Activated naive CD4-positive, alpha-beta T cell treated with anti-CD3 and anti-CD28 coated beads, Interleukin-2, amount 10 ng/mL, durations not matched to agents 5 hours and 36 hours (primary cell): ENCODE data around the gene CACNA1E. TPM values are rescaled to one million over a fixed set of nuclear protein-coding genes. Genes with fewer than 3 reads are reported as not detected.

Experiments used
- total RNA-seq, 2 experiments: library from RNA; stranded (reverse); gene quantifications; one replicate each; pipeline ENCODE4 v1.2.3, GENCODE V29; 2021

Gene CACNA1E
- total RNA-seq, result under 1 TPM; 0.02 to 0.05 TPM

DNA sequence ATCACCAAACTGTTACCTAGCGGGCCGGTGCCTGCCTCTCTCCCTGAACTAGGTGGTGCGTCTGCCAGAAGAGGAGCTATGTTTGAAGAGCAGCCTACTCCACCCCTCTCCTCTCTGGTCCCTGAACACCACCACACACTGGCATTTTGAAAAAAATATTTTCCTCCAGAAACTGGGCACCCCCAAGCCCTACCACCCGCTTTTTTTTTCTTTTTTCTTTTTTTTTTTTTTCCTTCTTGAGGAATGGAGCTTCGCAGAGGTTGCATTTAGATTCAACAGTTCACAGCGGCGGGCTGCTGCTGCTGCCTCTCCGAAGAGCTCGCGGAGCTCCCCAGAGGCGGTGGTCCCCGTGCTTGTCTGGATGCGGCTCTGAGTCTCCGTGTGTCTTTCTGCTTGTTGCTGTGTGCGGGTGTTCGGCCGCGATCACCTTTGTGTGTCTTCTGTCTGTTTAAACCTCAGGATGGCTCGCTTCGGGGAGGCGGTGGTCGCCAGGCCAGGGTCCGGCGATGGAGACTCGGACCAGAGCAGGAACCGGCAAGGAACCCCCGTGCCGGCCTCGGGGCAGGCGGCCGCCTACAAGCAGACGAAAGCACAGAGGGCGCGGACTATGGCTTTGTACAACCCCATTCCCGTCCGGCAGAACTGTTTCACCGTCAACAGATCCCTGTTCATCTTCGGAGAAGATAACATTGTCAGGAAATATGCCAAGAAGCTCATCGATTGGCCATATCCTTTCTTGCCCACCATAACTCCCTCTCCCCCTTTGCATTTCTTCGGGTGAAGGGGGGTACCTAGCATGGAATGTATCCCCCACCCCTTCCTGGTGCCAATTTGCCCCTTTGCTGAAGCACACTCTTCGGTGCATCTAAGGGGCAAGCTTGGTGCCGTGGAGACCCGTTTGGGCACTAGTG, at the start of gene CACNA1E:
CACNA1E (plus strand) TSS at position 233 of the 911 bp plus-strand sequence; CDS start at position 461, 228 bp downstream.

